UCSD-AML1 (cell line): ENCODE data around the gene TSPAN31.

ENCODE experiments used
- DNase-seq: peaks from one replicate; lab custom pipeline; 2025; ENCODE audit not compliant: unreplicated experiment; lab: John Stamatoyannopoulos, UW

The TSPAN31 gene

GRCh38 chr12:57751788-57752667, 7.2 kb downstream of the TSPAN31 start, which contains the start of gene CDK4:
CDK4 (minus strand) TSS chr12:57752310; CDS start chr12:57751717, 593 bp downstream.
- peak; percentile 100 for DNase-seq

GRCh38 chr12:57752668-57753000, 7.8 kb downstream of the TSPAN31 start:
- DNase-seq, result no peak

- DNase-seq, result no peak
These were observed 9.0 kb downstream of the TSPAN31 start for GRCh38 chr12:57753756-57754337.

GRCh38 chr12:57754411-57755193, 9.8 kb downstream of the TSPAN31 start, which contains the start of gene MARCHF9:
MARCHF9 (plus strand) TSS chr12:57755103; CDS start chr12:57755529, 426 bp downstream.
- peak; percentile 52 for DNase-seq

- no peak for DNase-seq
These were observed 10.3 kb downstream of the TSPAN31 start for GRCh38 chr12:57755194-57755453.

- DNase-seq, result peak; percentile 15
These were observed 10.9 kb downstream of the TSPAN31 start for GRCh38 chr12:57755454-57756372.

GRCh38 chr12:57756406-57757341, 11.8 kb downstream of the TSPAN31 start:
- DNase-seq, result peak; percentile 71

- no peak for DNase-seq
These were observed 12.9 kb downstream of the TSPAN31 start for GRCh38 chr12:57757771-57758170.

- DNase-seq, result no peak
These were observed 13.9 kb downstream of the TSPAN31 start for GRCh38 chr12:57758552-57759359.

- DNase-seq, result no peak
These were observed 14.6 kb downstream of the TSPAN31 start for GRCh38 chr12:57759360-57759980.

- DNase-seq, result no peak
These were observed 15.6 kb downstream of the TSPAN31 start for GRCh38 chr12:57760347-57760982.

GRCh38 chr12:57761391-57761998, 16.7 kb downstream of the TSPAN31 start:
- DNase-seq, result no peak

GRCh38 chr12:57762463-57762862, 17.6 kb downstream of the TSPAN31 start:
- DNase-seq, result no peak

- DNase-seq, result no peak
These were observed 19.2 kb downstream of the TSPAN31 start for GRCh38 chr12:57763881-57764661.

GRCh38 chr12:57764662-57765002, 19.8 kb downstream of the TSPAN31 start:
- DNase-seq, result no peak

GRCh38 chr12:57765003-57765697, 20.3 kb downstream of the TSPAN31 start:
- DNase-seq, result peak; percentile 34
